ENCODE measurements around the gene KCNQ1. TPM values are rescaled to one million over a fixed set of nuclear protein-coding genes. Genes with fewer than 3 reads are reported as not detected.

Gene KCNQ1
- total and polyA plus RNA-seq, 9 of the 15 experiments (the other 6 are each of a cell fraction or from before 2014, with no cell fraction given) = 0.44 TPM; not detected in 8

DNA sequence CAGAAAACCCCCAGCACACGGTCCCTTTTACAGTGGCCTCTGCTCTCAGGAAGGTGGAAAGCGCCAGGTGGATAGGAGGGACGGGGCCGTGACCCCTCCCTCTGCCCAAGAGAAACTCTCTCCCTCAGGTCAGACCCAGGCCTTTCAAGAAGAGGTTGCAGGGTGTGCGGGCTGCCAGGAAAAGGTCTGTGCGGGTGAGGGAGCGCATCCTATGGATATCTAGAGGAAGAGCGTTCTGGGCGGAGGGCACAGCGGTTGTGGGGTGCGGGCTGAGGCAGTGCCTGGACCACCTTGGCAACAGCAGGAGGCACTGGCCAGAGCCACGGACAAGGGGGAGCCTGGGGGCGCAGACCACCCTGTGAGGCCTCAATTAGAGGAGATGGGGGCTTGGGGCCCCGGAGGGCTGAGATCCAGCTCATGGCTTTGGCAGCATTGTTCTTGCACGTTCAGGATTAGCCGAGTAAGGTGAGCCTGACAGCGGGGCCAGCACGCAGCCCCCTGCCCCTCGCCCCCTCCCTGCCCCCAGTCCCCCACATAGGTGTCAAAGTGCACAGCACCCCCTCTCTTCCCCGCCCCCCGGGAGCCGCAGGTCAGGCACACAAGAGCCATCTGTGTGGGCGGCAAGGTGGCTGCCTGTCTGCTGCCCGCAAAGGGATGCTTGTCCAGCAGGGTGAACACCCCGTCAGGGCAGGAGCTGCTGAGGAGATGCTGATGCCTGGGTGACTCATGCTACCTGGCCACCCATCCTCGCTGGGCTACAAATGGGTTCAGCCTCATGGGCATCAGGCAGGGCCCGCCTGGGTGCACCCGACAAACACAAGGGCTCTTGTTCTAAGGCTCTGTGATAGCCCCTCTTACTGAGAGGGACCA, 347.8 kb downstream of the KCNQ1 start:
- peaks cover 11 to 73% of the 10 kb centered on the region in 2 experiments; a peak in 3 of 5 replicates for H3K4me1 ChIP-seq (replicated peaks in 1 of 2; ENCODE audit: control insufficient read depth in 2 of 2, insufficient read depth in 2 of 2, low read length in 2 of 2)
- ATAC-seq (no peak), DNase-seq (ENCODE audit: extremely low read depth in 1 of 4, low spot score in 3 of 4) (no peak), FAIRE-seq (no peak)
- H4K20me1 ChIP-seq (replicated peaks; ENCODE audit: control insufficient read depth, insufficient read depth, low read length) = no peaks in the 10 kb centered on the region
- TF ChIP-seq PCBP1 (IDR thresholded peaks at IDR 0.05; ENCODE audit: low read depth, low read length, poor library complexity, severe bottlenecking) = peak; percentile 6
- no peak for TF ChIP-seq CBX1 (IDR thresholded peaks at IDR 0.05; ENCODE audit: low read depth)
- TF ChIP-seq AFF4 (CRISPR knock-in tag; IDR thresholded peaks at IDR 0.05) = no peak
- no peaks in the 10 kb centered on the region for H3K79me2 ChIP-seq (ENCODE audit: control insufficient read depth, insufficient read depth, low read length)
- no peak overlapping the region for H3K27ac ChIP-seq (ENCODE audit: extremely low read depth, low read depth, low read length)
- ChIA-PET POLR2A (no interaction called here), CTCF (ENCODE audit: low intra/inter-chr PET ratio) (no interaction called here)
- no peak overlapping the region for H3K4me2 ChIP-seq (ENCODE audit: insufficient read depth, low read length)
- peaks cover 4% of the 10 kb centered on the region for H3K9me1 ChIP-seq (ENCODE audit: control insufficient read depth, insufficient read depth, low read length)
- intact Hi-C loops (cut with micrococcal nuclease) = no loop called here
- no peaks in the 10 kb centered on the region for H3K36me3 ChIP-seq (ENCODE audit: control insufficient read depth, insufficient read depth, low read length)
- no peak overlapping the region for H3K4me3 ChIP-seq
- H3K9me3 ChIP-seq (replicated peaks; ENCODE audit: control insufficient read depth, insufficient read depth, low read depth, low read length) = no peaks in the 10 kb centered on the region
- 42% methylated on average over 22 of the region's 28 CpGs for WGBS (ENCODE audit: insufficient coverage, low coverage, missing lambda C conversion rate)
- no peak overlapping the region; a peak in 1 of 4 replicates for H3K9ac ChIP-seq (ENCODE audit: insufficient read depth in 1 of 2, low read depth in 2 of 2, low read length in 2 of 2)
- BruUV-seq (replicated peaks) = no TSS peak
- no peaks in the 10 kb centered on the region for H3K27me3 ChIP-seq (ENCODE audit: control insufficient read depth in 2 of 2, insufficient read depth in 2 of 2, low read length in 2 of 2)
- in situ Hi-C loops (cut with MboI) = no loop called here
- no peak overlapping the region for H2AFZ ChIP-seq (ENCODE audit: low read depth, low read length)
